Suprapubic skin (tissue), 3 donors: ENCODE results near the gene OOSP3.

Source experiments
- CTCF ChIP-seq, 2 donors: fragments of 200-600 bp in 1 of 2; fragments of 450-650 bp in 1 of 2; sonication (generic) in 1 of 2; IDR thresholded peaks; one replicate each; pipeline ENCODE4 v1.5.1; 2016 to 2019; ENCODE audit warnings: antibody characterized with exemption in 2 of 2, mild to moderate bottlenecking in 1 of 2, moderate library complexity in 1 of 2
- POLR2AphosphoS5 ChIP-seq, 3 donors: sonication (generic); formaldehyde crosslinking; IDR thresholded peaks; one replicate each; pipeline ENCODE4 v1.6.1; 2017; ENCODE audit warnings: antibody characterized with exemption in 3 of 3

DNA sequence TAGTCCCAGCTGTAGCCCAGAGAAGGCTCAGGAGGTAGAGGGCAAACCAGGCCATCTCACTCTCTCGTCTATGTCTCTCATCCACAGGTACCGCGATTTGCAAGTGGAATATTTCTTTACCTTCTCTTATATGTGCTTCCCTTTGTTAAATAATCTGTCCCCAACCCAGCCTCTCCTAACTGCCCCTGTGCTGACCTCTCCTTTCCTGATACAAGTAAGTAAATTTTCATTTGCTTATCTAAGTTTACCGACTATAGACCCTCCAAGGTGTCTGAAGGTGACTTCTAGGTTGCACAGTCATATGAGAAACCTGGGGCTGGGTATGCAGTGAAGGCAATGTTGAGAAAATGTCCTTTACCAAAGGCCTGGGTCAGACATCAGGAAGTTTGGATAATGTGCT is 33.2 kb upstream of the OOSP3 start, which contains the start of gene CBLIF:
- TF ChIP-seq POLR2AphosphoS5 (IDR thresholded peaks at IDR 0.05), result no peak
- TF ChIP-seq CTCF (IDR thresholded peaks at IDR 0.05), result no peak
